ENCODE results near the gene SLC22A1. TPM values are rescaled to one million over a fixed set of nuclear protein-coding genes. Genes with fewer than 3 reads are reported as not detected.

Gene SLC22A1
- under 1 TPM; 0.13 to 0.43 TPM for polyA plus RNA-seq

DNA sequence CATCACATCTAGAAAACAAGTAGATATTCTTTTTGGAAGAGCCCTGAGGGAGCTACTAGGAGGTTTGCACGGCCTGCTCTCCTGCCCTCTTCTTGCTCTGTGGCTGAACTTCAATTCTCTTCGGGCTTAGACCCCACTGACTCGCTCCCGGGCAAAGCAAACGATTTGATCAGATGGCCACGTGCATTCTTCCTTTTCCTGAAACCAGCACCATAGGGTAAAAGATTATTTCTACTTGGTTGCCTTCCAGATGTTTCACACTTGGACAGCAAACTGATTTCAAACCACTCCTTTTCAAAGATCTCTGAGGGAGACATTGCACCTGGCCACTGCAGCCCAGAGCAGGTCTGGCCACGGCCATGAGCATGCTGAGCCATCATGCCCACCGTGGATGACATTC lies at the start of gene SLC22A1:
Gene SLC22A1, plus strand, starts transcription at position 258 of the 400 bp plus-strand sequence. Its CDS starts 121 bp downstream, at position 379.
- Histone ChIP-seq H3K27ac (ENCODE audit: low read depth in 2 of 2, low read length in 1 of 2) (no peak within 1 kb of the TSS), H3K27me3 (ENCODE audit: control insufficient read depth in 1 of 2, insufficient read depth in 2 of 2, low read length in 2 of 2) (no peaks in the 10 kb centered on the region), H3K4me1 (ENCODE audit: control insufficient read depth in 2 of 2, insufficient read depth in 2 of 2, low read length in 1 of 2) (no peaks in the 10 kb centered on the region), H3K36me3 (ENCODE audit: control insufficient read depth in 2 of 2, insufficient read depth in 2 of 2, low read length in 1 of 2) (peaks cover 0 to 9% of the 10 kb centered on the region in 2 donors), H3K4me3 (ENCODE audit: low read depth in 1 of 2, low read length in 2 of 2) (no peak within 1 kb of the TSS), H3K9me3 (ENCODE audit: control insufficient read depth in 2 of 2, insufficient read depth in 1 of 2, low read depth in 1 of 2, low read length in 1 of 2) (peaks cover 3 to 4% of the 10 kb centered on the region in 2 donors)
- 86 to 89% methylated on average over 8 of the region's 8 CpGs for WGBS, 2 donors

DNA sequence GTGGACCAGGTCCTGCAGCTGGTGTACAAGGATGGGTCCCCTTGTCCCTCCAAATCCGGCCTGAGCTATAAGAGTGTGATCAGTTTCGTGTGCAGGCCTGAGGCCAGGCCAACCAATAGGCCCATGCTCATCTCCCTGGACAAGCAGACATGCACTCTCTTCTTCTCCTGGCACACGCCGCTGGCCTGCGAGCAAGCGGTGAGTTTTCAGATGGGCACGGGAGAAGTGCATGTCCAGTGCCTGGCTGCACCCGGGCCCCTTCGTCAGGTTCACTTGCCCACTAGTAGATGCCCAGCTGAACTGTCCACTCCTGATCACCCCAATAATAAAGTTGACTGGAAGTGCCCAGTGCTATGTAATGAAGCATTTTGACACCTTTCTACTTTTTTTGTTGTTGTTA lies 48.3 kb upstream of the SLC22A1 start:
- Histone ChIP-seq H3K27me3 (ENCODE audit: control insufficient read depth in 1 of 2, insufficient read depth in 2 of 2, low read length in 2 of 2) (no peaks in the 10 kb centered on the region), H3K36me3 (ENCODE audit: control insufficient read depth in 2 of 2, insufficient read depth in 2 of 2, low read length in 1 of 2) (peaks cover 34 to 70% of the 10 kb centered on the region in 2 donors), H3K27ac (ENCODE audit: low read depth in 2 of 2, low read length in 1 of 2) (no peak overlapping the region), H3K4me3 (ENCODE audit: low read depth in 1 of 2, low read length in 2 of 2) (no peak overlapping the region), H3K9me3 (ENCODE audit: control insufficient read depth in 2 of 2, insufficient read depth in 1 of 2, low read depth in 1 of 2, low read length in 1 of 2) (no peaks in the 10 kb centered on the region), H3K4me1 (ENCODE audit: control insufficient read depth in 2 of 2, insufficient read depth in 2 of 2, low read length in 1 of 2) (no peaks in the 10 kb centered on the region)
- WGBS, 2 donors, result 90 to 92% methylated on average over 9 of the region's 9 CpGs

DNA sequence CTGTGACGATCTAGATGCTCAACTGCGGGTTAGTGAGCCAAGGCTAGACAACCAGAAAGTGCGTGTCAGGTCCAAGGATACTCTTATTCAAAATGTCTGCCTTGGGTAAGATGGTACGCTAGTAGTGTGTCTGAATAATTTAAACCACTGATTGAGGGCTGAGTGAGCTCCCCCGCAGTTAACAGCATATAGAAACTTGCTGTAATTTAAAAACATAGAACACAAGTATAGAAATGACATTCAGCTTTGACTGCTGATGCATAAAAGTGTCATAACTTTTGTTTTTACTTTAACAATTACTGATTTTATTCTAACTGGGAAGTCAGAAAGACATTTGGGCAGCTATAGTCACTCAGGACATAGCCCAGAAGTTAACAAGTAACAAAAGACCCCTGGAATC lies 45.6 kb upstream of the SLC22A1 start:
- no peaks in the 10 kb centered on the region for H3K9me3 ChIP-seq (ENCODE audit: control insufficient read depth in 2 of 2, insufficient read depth in 1 of 2, low read depth in 1 of 2, low read length in 1 of 2)
- peaks cover 31 to 68% of the 10 kb centered on the region in 2 donors for H3K36me3 ChIP-seq (ENCODE audit: control insufficient read depth in 2 of 2, insufficient read depth in 2 of 2, low read length in 1 of 2)
- H3K27ac ChIP-seq (ENCODE audit: low read depth in 2 of 2, low read length in 1 of 2), result no peak overlapping the region
- 90 to 93% methylated on average over 5 of the region's 5 CpGs for WGBS, 2 donors
- H3K4me3 ChIP-seq (ENCODE audit: low read depth in 1 of 2, low read length in 2 of 2), result no peak overlapping the region
- no peaks in the 10 kb centered on the region for H3K27me3 ChIP-seq (ENCODE audit: control insufficient read depth in 1 of 2, insufficient read depth in 2 of 2, low read length in 2 of 2)
- H3K4me1 ChIP-seq (ENCODE audit: control insufficient read depth in 2 of 2, insufficient read depth in 2 of 2, low read length in 1 of 2), result no peaks in the 10 kb centered on the region

DNA sequence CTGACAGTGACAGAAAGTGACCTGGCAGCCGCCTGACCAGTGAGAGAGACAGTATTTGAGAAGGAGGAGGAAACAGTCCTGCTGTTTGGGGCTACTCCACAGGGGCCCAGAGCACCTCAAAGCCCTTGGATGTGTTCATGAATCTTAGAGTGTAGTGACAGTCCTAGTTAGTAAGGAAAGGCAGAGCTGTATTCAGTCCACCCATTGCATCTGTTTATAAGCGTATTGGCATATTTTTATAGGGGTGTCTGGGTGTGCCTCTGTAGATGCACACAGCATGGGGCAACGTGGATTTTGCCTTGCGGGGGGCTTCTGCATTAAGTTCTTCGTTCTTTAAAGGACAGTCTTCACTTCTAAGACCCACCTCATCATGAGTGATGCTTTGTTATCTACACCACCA lies 44.6 kb upstream of the SLC22A1 start:
- 88 to 90% methylated on average over 5 of the region's 5 CpGs for WGBS, 2 donors
- H3K27ac ChIP-seq (ENCODE audit: low read depth in 2 of 2, low read length in 1 of 2), result no peak overlapping the region
- no peaks in the 10 kb centered on the region for H3K4me1 ChIP-seq (ENCODE audit: control insufficient read depth in 2 of 2, insufficient read depth in 2 of 2, low read length in 1 of 2)
- H3K36me3 ChIP-seq (ENCODE audit: control insufficient read depth in 2 of 2, insufficient read depth in 2 of 2, low read length in 1 of 2), result peaks cover 25 to 63% of the 10 kb centered on the region in 2 donors
- H3K27me3 ChIP-seq (ENCODE audit: control insufficient read depth in 1 of 2, insufficient read depth in 2 of 2, low read length in 2 of 2), result no peaks in the 10 kb centered on the region
- no peak overlapping the region for H3K4me3 ChIP-seq (ENCODE audit: low read depth in 1 of 2, low read length in 2 of 2)
- H3K9me3 ChIP-seq (ENCODE audit: control insufficient read depth in 2 of 2, insufficient read depth in 1 of 2, low read depth in 1 of 2, low read length in 1 of 2), result no peaks in the 10 kb centered on the region

DNA sequence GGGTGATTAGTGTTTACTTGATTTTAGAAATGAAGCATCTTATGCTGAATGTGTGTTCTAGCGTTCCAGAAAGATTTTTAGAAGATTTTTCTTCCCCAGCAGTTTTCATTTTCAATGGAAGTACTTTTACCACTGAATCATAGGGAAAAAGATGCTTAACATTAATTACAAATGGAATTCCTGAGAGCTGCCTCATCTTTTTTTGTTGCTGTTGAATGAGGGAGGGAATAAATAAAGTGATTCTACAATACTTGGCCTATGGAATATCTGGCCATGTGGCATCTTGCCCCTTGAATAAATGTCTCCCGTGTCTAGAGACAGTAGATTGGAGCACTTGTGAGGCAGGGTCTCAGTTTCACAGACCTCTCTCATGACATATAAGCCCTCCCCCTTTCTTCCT lies 44.1 kb upstream of the SLC22A1 start:
- Histone ChIP-seq H3K4me3 (ENCODE audit: low read depth in 1 of 2, low read length in 2 of 2) (no peak overlapping the region), H3K27me3 (ENCODE audit: control insufficient read depth in 1 of 2, insufficient read depth in 2 of 2, low read length in 2 of 2) (no peaks in the 10 kb centered on the region), H3K27ac (ENCODE audit: low read depth in 2 of 2, low read length in 1 of 2) (no peak overlapping the region), H3K4me1 (ENCODE audit: control insufficient read depth in 2 of 2, insufficient read depth in 2 of 2, low read length in 1 of 2) (no peaks in the 10 kb centered on the region), H3K9me3 (ENCODE audit: control insufficient read depth in 2 of 2, insufficient read depth in 1 of 2, low read depth in 1 of 2, low read length in 1 of 2) (no peaks in the 10 kb centered on the region), H3K36me3 (ENCODE audit: control insufficient read depth in 2 of 2, insufficient read depth in 2 of 2, low read length in 1 of 2) (peaks cover 20 to 59% of the 10 kb centered on the region in 2 donors)
- 77 to 79% methylated on average over 2 of the region's 2 CpGs for WGBS, 2 donors

DNA sequence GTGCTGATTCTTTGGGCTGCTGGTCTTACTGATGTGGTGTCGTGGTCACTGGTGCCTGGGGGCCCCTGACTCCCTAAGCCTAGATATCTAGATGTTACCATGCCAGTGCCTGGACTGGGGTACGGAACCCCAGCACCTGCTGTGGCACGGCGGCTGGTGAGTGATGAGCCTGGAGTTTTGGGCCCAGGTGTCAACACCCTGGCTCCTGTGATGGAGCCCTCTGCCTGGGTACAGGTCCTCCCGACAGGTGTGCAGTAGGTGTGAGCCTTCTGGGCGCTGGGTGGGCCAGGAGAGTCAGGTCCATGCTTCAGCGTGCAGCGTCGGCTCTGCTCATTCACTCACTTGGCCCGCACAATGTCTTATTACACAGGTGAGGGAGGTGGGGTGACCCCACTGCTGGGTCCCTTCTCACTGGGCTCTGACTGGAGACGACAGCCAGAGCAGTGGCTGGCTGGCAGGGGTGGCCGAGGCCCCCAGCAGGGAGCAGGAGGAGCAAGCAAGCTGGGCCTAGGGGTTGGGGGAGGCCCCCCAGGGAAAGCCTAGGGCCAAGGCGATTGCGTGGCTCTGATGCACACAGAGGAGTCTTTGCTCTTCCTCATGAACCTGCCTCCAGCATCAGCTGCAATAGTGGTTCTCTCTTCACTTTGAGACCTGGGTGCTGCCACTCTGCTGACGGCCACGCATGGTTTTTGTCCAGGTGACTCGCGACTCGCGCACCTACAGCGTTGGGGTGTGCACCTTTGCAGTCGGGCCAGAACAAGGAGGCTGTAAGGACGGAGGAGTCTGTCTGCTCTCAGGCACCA lies 42.5 kb upstream of the SLC22A1 start:
- Histone ChIP-seq H3K27me3 (ENCODE audit: control insufficient read depth in 1 of 2, insufficient read depth in 2 of 2, low read length in 2 of 2) (no peaks in the 10 kb centered on the region), H3K27ac (ENCODE audit: low read depth in 2 of 2, low read length in 1 of 2) (no peak overlapping the region), H3K36me3 (ENCODE audit: control insufficient read depth in 2 of 2, insufficient read depth in 2 of 2, low read length in 1 of 2) (peaks cover 17 to 53% of the 10 kb centered on the region in 2 donors), H3K9me3 (ENCODE audit: control insufficient read depth in 2 of 2, insufficient read depth in 1 of 2, low read depth in 1 of 2, low read length in 1 of 2) (no peaks in the 10 kb centered on the region), H3K4me3 (ENCODE audit: low read depth in 1 of 2, low read length in 2 of 2) (no peak overlapping the region), H3K4me1 (ENCODE audit: control insufficient read depth in 2 of 2, insufficient read depth in 2 of 2, low read length in 1 of 2) (no peaks in the 10 kb centered on the region)
- 96 to 97% methylated on average over 23 of the region's 23 CpGs for WGBS, 2 donors

DNA sequence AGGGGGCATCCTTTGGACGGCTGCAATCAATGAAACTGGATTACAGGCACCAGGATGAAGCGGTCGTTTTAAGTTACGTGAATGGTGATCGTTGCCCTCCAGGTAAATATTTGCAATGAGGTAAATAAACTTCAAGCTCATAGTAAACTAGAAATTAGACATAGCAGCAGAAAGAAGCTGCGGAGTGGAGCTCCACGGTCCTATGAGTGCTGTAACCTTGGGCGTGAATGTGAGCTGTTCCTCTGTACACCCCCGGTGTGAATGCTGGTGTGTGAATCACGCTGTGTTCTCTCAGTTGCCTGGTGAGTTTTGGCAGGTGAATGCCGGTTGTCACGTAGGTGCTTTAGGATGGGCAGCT lies 42.0 kb upstream of the SLC22A1 start:
- no peaks in the 10 kb centered on the region for H3K9me3 ChIP-seq (ENCODE audit: control insufficient read depth in 2 of 2, insufficient read depth in 1 of 2, low read depth in 1 of 2, low read length in 1 of 2)
- no peak overlapping the region for H3K27ac ChIP-seq (ENCODE audit: low read depth in 2 of 2, low read length in 1 of 2)
- H3K4me3 ChIP-seq (ENCODE audit: low read depth in 1 of 2, low read length in 2 of 2), result no peak overlapping the region
- H3K36me3 ChIP-seq (ENCODE audit: control insufficient read depth in 2 of 2, insufficient read depth in 2 of 2, low read length in 1 of 2), result peaks cover 22 to 57% of the 10 kb centered on the region in 2 donors
- H3K4me1 ChIP-seq (ENCODE audit: control insufficient read depth in 2 of 2, insufficient read depth in 2 of 2, low read length in 1 of 2), result no peaks in the 10 kb centered on the region
- WGBS, 2 donors, result 97% methylated on average over 12 of the region's 12 CpGs
- H3K27me3 ChIP-seq (ENCODE audit: control insufficient read depth in 1 of 2, insufficient read depth in 2 of 2, low read length in 2 of 2), result no peaks in the 10 kb centered on the region

DNA sequence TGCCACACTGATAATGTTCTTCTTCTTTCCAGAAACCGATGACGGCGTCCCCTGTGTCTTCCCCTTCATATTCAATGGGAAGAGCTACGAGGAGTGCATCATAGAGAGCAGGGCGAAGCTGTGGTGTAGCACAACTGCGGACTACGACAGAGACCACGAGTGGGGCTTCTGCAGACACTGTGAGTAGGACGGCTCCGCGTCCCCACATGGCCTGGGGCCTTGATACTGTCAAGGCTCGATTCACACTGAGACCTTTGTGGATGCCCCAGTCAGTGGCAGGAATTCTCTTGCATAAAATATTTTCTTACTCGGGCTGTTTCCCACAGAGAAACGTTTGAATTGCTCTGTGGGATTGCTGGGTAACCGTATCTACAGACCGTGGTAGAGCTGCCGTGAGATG lies 41.5 kb upstream of the SLC22A1 start:
- no peaks in the 10 kb centered on the region for H3K27me3 ChIP-seq (ENCODE audit: control insufficient read depth in 1 of 2, insufficient read depth in 2 of 2, low read length in 2 of 2)
- H3K4me3 ChIP-seq (ENCODE audit: low read depth in 1 of 2, low read length in 2 of 2), result no peak overlapping the region
- WGBS, 2 donors, result 97 to 99% methylated on average over 17 of the region's 17 CpGs
- H3K27ac ChIP-seq (ENCODE audit: low read depth in 2 of 2, low read length in 1 of 2), result no peak overlapping the region
- H3K4me1 ChIP-seq (ENCODE audit: control insufficient read depth in 2 of 2, insufficient read depth in 2 of 2, low read length in 1 of 2), result no peaks in the 10 kb centered on the region
- H3K9me3 ChIP-seq (ENCODE audit: control insufficient read depth in 2 of 2, insufficient read depth in 1 of 2, low read depth in 1 of 2, low read length in 1 of 2), result no peaks in the 10 kb centered on the region
- H3K36me3 ChIP-seq (ENCODE audit: control insufficient read depth in 2 of 2, insufficient read depth in 2 of 2, low read length in 1 of 2), result peaks cover 26 to 55% of the 10 kb centered on the region in 2 donors

DNA sequence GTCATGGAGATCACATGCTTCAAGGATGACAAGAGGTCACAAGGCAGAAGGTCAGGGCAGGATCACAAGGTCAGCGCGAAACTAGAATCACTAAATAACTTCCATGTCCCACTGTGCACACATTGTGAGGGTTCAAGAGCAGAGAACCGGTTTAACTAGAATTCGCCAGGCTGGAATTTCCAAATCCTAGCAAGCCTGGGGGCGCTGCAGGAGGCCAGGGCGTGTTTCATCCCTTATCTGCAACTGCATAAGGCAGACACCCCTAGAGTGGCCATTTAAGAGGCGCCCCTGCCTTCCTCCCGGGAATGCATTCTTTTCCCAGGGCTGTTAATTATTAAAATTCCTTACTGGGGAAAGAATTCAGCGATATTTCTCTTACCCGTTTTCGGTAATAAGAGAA lies 40.2 kb upstream of the SLC22A1 start:
- H3K4me1 ChIP-seq (ENCODE audit: control insufficient read depth in 2 of 2, insufficient read depth in 2 of 2, low read length in 1 of 2), result no peaks in the 10 kb centered on the region
- H3K27me3 ChIP-seq (ENCODE audit: control insufficient read depth in 1 of 2, insufficient read depth in 2 of 2, low read length in 2 of 2), result no peaks in the 10 kb centered on the region
- WGBS, 2 donors, result 91% methylated on average over 11 of the region's 11 CpGs
- peaks cover 39 to 58% of the 10 kb centered on the region in 2 donors for H3K36me3 ChIP-seq (ENCODE audit: control insufficient read depth in 2 of 2, insufficient read depth in 2 of 2, low read length in 1 of 2)
- no peak overlapping the region for H3K27ac ChIP-seq (ENCODE audit: low read depth in 2 of 2, low read length in 1 of 2)
- no peak overlapping the region for H3K4me3 ChIP-seq (ENCODE audit: low read depth in 1 of 2, low read length in 2 of 2)
- no peaks in the 10 kb centered on the region for H3K9me3 ChIP-seq (ENCODE audit: control insufficient read depth in 2 of 2, insufficient read depth in 1 of 2, low read depth in 1 of 2, low read length in 1 of 2)

DNA sequence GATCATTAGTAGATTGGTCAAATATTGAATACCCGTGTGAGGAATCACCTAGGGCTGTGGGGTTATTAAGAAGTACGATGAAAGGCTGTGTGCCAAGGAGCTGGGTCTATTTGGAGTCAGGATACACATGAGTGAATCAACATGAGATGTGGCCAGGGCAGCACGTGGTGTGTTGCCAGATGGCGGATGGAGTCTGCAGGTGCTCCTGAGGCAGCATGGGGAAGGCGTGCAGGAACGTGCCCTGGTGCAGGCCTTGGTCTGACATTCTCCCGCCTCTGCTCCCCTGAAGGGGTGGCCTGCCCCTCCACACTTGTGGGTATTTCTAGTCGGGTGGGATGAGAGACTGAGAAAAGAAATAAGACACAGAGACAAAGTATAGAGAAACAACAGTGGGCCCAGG lies 39.0 kb upstream of the SLC22A1 start:
- 66 to 71% methylated on average over 8 of the region's 8 CpGs for WGBS, 2 donors
- H3K4me1 ChIP-seq (ENCODE audit: control insufficient read depth in 2 of 2, insufficient read depth in 2 of 2, low read length in 1 of 2), result no peaks in the 10 kb centered on the region
- H3K27ac ChIP-seq (ENCODE audit: low read depth in 2 of 2, low read length in 1 of 2), result no peak overlapping the region
- no peaks in the 10 kb centered on the region for H3K9me3 ChIP-seq (ENCODE audit: control insufficient read depth in 2 of 2, insufficient read depth in 1 of 2, low read depth in 1 of 2, low read length in 1 of 2)
- H3K27me3 ChIP-seq (ENCODE audit: control insufficient read depth in 1 of 2, insufficient read depth in 2 of 2, low read length in 2 of 2), result no peaks in the 10 kb centered on the region
- no peak overlapping the region for H3K4me3 ChIP-seq (ENCODE audit: low read depth in 1 of 2, low read length in 2 of 2)
- peaks cover 39 to 61% of the 10 kb centered on the region in 2 donors for H3K36me3 ChIP-seq (ENCODE audit: control insufficient read depth in 2 of 2, insufficient read depth in 2 of 2, low read length in 1 of 2)
